Measurements from ENCODE around the gene ANKRD44. TPM values are rescaled to one million over a fixed set of nuclear protein-coding genes. Genes with fewer than 3 reads are reported as not detected.

The ANKRD44 gene
- total and polyA plus RNA-seq, 2 of the 8 experiments (the other 6 are each of a cell fraction or from before 2014, with no cell fraction given) = 1.2 to 1.3 TPM

GRCh38 chr2:196951973-196952372 lies 358.6 kb downstream of the ANKRD44 start (continued):
- TF ChIP-seq CHD7 (IDR thresholded peaks at IDR 0.05; ENCODE audit: insufficient replicate concordance, low read length) (no peak), KDM4A (IDR thresholded peaks at IDR 0.05; ENCODE audit: low read depth, low read length, severe bottlenecking) (no peak), BCL11A (IDR thresholded peaks at IDR 0.05; ENCODE audit: low read depth in 2 of 2, low read length in 2 of 2) (no peak), TCF12 (IDR thresholded peaks at IDR 0.05; ENCODE audit: low read depth, low read length) (no peak)

All from H1 (cell line).